HTR-8/SVneo (cell line): ENCODE results near the gene ATP5IF1.

Experiments
- DNase-seq: peaks from one replicate; pipeline ENCODE4 v3.0.0; 2011; ENCODE audit warnings: low spot score, mixed read lengths; ENCODE audit not compliant: insufficient read length
- FAIRE-seq: peaks from 2 replicates; lab custom pipeline; 2011; peaks lifted over from hg19 to GRCh38; lab: Jason Lieb, UNC

ATP5IF1 gene

GRCh38 chr1:28233264-28233606 is 2.7 kb upstream of the ATP5IF1 start:
- no peak for DNase-seq
- no peak for FAIRE-seq

GRCh38 chr1:28236656-28237322 is 865 bp downstream of the ATP5IF1 start:
- no peak for DNase-seq
- no peak for FAIRE-seq

GRCh38 chr1:28239004-28239403 is 3.1 kb downstream of the ATP5IF1 start:
- no peak for FAIRE-seq
- no peak for DNase-seq

- DNase-seq (no peak), FAIRE-seq (no peak)
These were observed 4.1 kb downstream of the ATP5IF1 start for GRCh38 chr1:28240024-28240423.

GRCh38 chr1:28241638-28242241 is 5.8 kb downstream of the ATP5IF1 start:
- FAIRE-seq (no peak), DNase-seq (no peak)

GRCh38 chr1:28243685-28244311 is 7.9 kb downstream of the ATP5IF1 start:
- no peak for FAIRE-seq

GRCh38 chr1:28244549-28245251 is 8.8 kb downstream of the ATP5IF1 start:
- FAIRE-seq (no peak), DNase-seq (no peak)

More at GRCh38 chr1:28243685-28244311, 7.9 kb downstream of the ATP5IF1 start:
- DNase-seq, result no peak

GRCh38 chr1:28246427-28246832 is 10.5 kb downstream of the ATP5IF1 start:
- FAIRE-seq (no peak), DNase-seq (no peak)

- no peak for DNase-seq
- FAIRE-seq, result no peak
These were observed 11.8 kb downstream of the ATP5IF1 start for GRCh38 chr1:28247612-28248272.

- FAIRE-seq, result no peak
- DNase-seq, result no peak
These were observed 12.5 kb downstream of the ATP5IF1 start for GRCh38 chr1:28248273-28249012.

- FAIRE-seq (no peak), DNase-seq (no peak)
These were observed 13.3 kb downstream of the ATP5IF1 start for GRCh38 chr1:28249013-28249865.

GRCh38 chr1:28249866-28250295 is 14.0 kb downstream of the ATP5IF1 start:
- FAIRE-seq (no peak), DNase-seq (no peak)

GRCh38 chr1:28256197-28256827 is 20.4 kb downstream of the ATP5IF1 start:
- DNase-seq (no peak), FAIRE-seq (no peak)

GRCh38 chr1:28257736-28258135 is 21.8 kb downstream of the ATP5IF1 start:
- FAIRE-seq (no peak), DNase-seq (no peak)

GRCh38 chr1:28258628-28259251 is 22.8 kb downstream of the ATP5IF1 start:
- FAIRE-seq, result no peak
- DNase-seq, result no peak

GRCh38 chr1:28259252-28259933 is 23.5 kb downstream of the ATP5IF1 start, which contains the start of gene SESN2:
SESN2 (plus strand) TSS chr1:28259518; CDS start chr1:28259848, 330 bp downstream.
- no peak for FAIRE-seq
- peak; percentile 97 for DNase-seq
